GM12878 (cell line): ENCODE results near the gene S100A11. TPM values are rescaled to one million over a fixed set of nuclear protein-coding genes. Genes with fewer than 3 reads are reported as not detected.
"Not testable (repeated sequence)": the region's sequence is repeated elsewhere in the genome, so short reads cannot be mapped to it uniquely, and the experiment has no call there.

Experiments
- ATAC-seq: fragments of 200-7000 bp; cut with Tn5 transposase; 3 replicates; pipeline ENCODE4 v1.9.1; 2020; ENCODE audit warnings: mild to moderate bottlenecking, moderate library complexity
- BruUV-seq: library from RNA; stranded (reverse); fragments of 400-500 nt; replicated peaks from 2 replicates; lab custom pipeline; 2021; lab: Mats Ljungman, UMichigan
- CTCF ChIA-PET: fragments of 300-600 bp; sonication (Branson Sonifier 250); formaldehyde crosslinking; extraction: SDS; loops from one replicate; lab custom pipeline; 2021; ENCODE audit warnings: inconsistent platforms; lab: Yijun Ruan, JAX
- POLR2A ChIA-PET: fragments of 350-600 bp; formaldehyde crosslinking; extraction: SDS; loops from one replicate; lab custom pipeline; 2021; ENCODE audit warnings: inconsistent platforms; lab: Charles Lee
- RAD21 ChIA-PET: fragments of 300-600 bp; sonication (Branson Sonifier 250); formaldehyde crosslinking; loops from one replicate; lab custom pipeline; 2023; ENCODE audit warnings: antibody characterized with exemption; ENCODE audit not compliant: unreplicated experiment; lab: Charles Lee
- SMC1A ChIA-PET: fragments of 300-600 bp; sonication (Branson Sonifier 250); formaldehyde crosslinking; loops from one replicate; lab custom pipeline; 2023; ENCODE audit not compliant: unreplicated experiment, uncharacterized antibody; lab: Charles Lee
- DNase-seq: peaks from one replicate; pipeline ENCODE4 v3.0.0-alpha.2; 2011; ENCODE audit warnings: low read depth, low spot score
- FAIRE-seq: peaks from 3 replicates; lab custom pipeline; 2011; peaks lifted over from hg19 to GRCh38; lab: Jason Lieb, UNC
- H2AFZ ChIP-seq: 2 replicates; pipeline ENCODE4 v1.6.0; 2011; ENCODE audit warnings: low read depth, low read length, control low read depth; ENCODE audit not compliant: control insufficient read depth
- H3K27ac ChIP-seq: 2 replicates; pipeline ENCODE4 v1.5.1; 2011; ENCODE audit warnings: control low read depth; ENCODE audit not compliant: control insufficient read depth, insufficient read depth
- H3K27me3 ChIP-seq, 2 experiments: replicated peaks in 1 of 2; 2 replicates each; pipeline versions ENCODE4 v1.6.0 to v1.6.1; 2011; ENCODE audit warnings: low read length in 1 of 2; ENCODE audit not compliant: control insufficient read depth in 2 of 2, insufficient read depth in 2 of 2
- H3K36me3 ChIP-seq, 2 experiments: 2 replicates each; pipeline ENCODE4 v1.5.1; 2011; ENCODE audit warnings: low read length in 1 of 2; ENCODE audit not compliant: control insufficient read depth in 2 of 2, insufficient read depth in 2 of 2
- H3K4me1 ChIP-seq: 2 replicates; pipeline ENCODE4 v1.6.1; 2011; ENCODE audit warnings: mild to moderate bottlenecking, low read length, moderate library complexity, mixed read lengths; ENCODE audit not compliant: control insufficient read depth, insufficient read depth
- H3K4me2 ChIP-seq: 2 replicates; pipeline ENCODE4 v1.6.0; 2011; ENCODE audit warnings: control low read depth; ENCODE audit not compliant: control insufficient read depth, insufficient read depth
- H3K4me3 ChIP-seq: fragments of 200-600 bp; sonication (generic); 2 replicates; pipeline ENCODE4 v1.5.1; 2016
- H3K79me2 ChIP-seq: 2 replicates; pipeline ENCODE4 v1.6.0; 2011; ENCODE audit warnings: low read length; ENCODE audit not compliant: control insufficient read depth, insufficient read depth
- H3K9ac ChIP-seq: 2 replicates; pipeline ENCODE4 v1.8.0; 2011; ENCODE audit warnings: low read length, control low read depth, mixed read lengths; ENCODE audit not compliant: control insufficient read depth, insufficient read depth
- H3K9me3 ChIP-seq: replicated peaks from 3 replicates; pipeline ENCODE4 v1.5.1; 2011; ENCODE audit warnings: mild to moderate bottlenecking, low read length; ENCODE audit not compliant: control insufficient read depth, insufficient read depth
- H4K20me1 ChIP-seq: 2 replicates; pipeline ENCODE4 v1.6.0; 2011; ENCODE audit not compliant: control insufficient read depth, insufficient read depth
- CBX3 ChIP-seq: fragments of 200-600 bp; sonication (generic); IDR thresholded peaks from 2 replicates; pipeline ENCODE4 v1.6.1; 2016; ENCODE audit warnings: low read depth, borderline replicate concordance
- FOS ChIP-seq: IDR thresholded peaks from 3 replicates; pipeline ENCODE4 v1.6.1; 2011; ENCODE audit warnings: borderline replicate concordance; ENCODE audit not compliant: insufficient read length; ENCODE audit errors: extremely low read depth
- HSF1 ChIP-seq: fragments of 150-350 bp; IDR thresholded peaks from 2 replicates; pipeline ENCODE4 v1.6.1; 2014; ENCODE audit warnings: mild to moderate bottlenecking, low read depth, low read length
- MTA3 ChIP-seq: IDR thresholded peaks from 2 replicates; pipeline ENCODE4 v1.6.1; 2012; ENCODE audit warnings: low read length, inconsistent platforms, borderline replicate concordance
- PAX5 ChIP-seq: IDR thresholded peaks from 2 replicates; pipeline ENCODE4 v1.6.1; 2011; ENCODE audit warnings: low read depth, low read length, borderline replicate concordance
- RELA ChIP-seq: fragments of 450-650 bp; IDR thresholded peaks from 2 replicates; pipeline ENCODE4 v1.8.0; 2014; ENCODE audit warnings: borderline replicate concordance; ENCODE audit not compliant: partially characterized antibody
- STAT3 ChIP-seq: IDR thresholded peaks from 2 replicates; pipeline ENCODE4 v1.6.1; 2011; ENCODE audit warnings: low read depth, low read length, improper control_type of control experiment
- TCF12 ChIP-seq: IDR thresholded peaks from 2 replicates; pipeline ENCODE4 v1.6.1; 2011; ENCODE audit warnings: low read depth, mild to moderate bottlenecking, low read length
- ZNF592 ChIP-seq: fragments of 450-650 bp; IDR thresholded peaks from 2 replicates; pipeline ENCODE4 v1.6.1; 2017; ENCODE audit warnings: mild to moderate bottlenecking, moderate library complexity
- WGBS: methylation state at CpG from one replicate; pipeline ENCODE4 v1.1.6; 2016; ENCODE audit warnings: low lambda C conversion rate; ENCODE audit not compliant: insufficient replicate concordance, insufficient coverage; ENCODE audit errors: missing lambda C conversion rate; 5-methylcytosine and 5-hydroxymethylcytosine counted together
- in situ Hi-C: fragments of 300-500 bp; cut with MboI; formaldehyde crosslinking; loops from 9 replicates; pipeline ENCODE4 v1.14.3; 2018; ENCODE audit warnings: mixed read lengths
- intact Hi-C: fragments of 100-400 bp; cut with micrococcal nuclease; formaldehyde crosslinking; loops from one replicate; pipeline ENCODE4 v1.14.2; 2022; ENCODE audit not compliant: unreplicated experiment
- polyA plus RNA-seq, 11 experiments: library from polyadenylated mRNA; depleted of rRNA in 4 of 11; unstranded in 6 of 11; stranded (reverse) in 5 of 11; fragments of >200 nt; fragmentation: Nextera tagmentation in 4 of 11; fragmentation: Illumina TruSeq in 1 of 11; extraction: Ambion mirVana in 4 of 11; extraction: Trizol in 1 of 11; gene quantifications; 1 replicate in 1 of 11; 2 replicates in 10 of 11; pipeline versions ENCODE4 v1.2.1 to v1.2.3, GENCODE V29; 2011 to 2016; ENCODE audit warnings: inconsistent platforms in 2 of 11, missing spikeins in 2 of 11, low read depth in 1 of 11
- total RNA-seq, 4 experiments: library from RNA; depleted of rRNA in 3 of 4; stranded (reverse); fragments of >200 nt in 3 of 4; fragmentation: Illumina TruSeq in 1 of 4; extraction: Trizol in 1 of 4; gene quantifications; 2 replicates each; pipeline versions ENCODE4 v1.2.1 to v1.2.3, GENCODE V29; 2013 to 2021

Gene S100A11
- total and polyA plus RNA-seq, 10 of the 15 experiments (the other 5 are each of a cell fraction or from before 2014, with no cell fraction given), result 9.0 to 134 (median 62.7) TPM

DNA sequence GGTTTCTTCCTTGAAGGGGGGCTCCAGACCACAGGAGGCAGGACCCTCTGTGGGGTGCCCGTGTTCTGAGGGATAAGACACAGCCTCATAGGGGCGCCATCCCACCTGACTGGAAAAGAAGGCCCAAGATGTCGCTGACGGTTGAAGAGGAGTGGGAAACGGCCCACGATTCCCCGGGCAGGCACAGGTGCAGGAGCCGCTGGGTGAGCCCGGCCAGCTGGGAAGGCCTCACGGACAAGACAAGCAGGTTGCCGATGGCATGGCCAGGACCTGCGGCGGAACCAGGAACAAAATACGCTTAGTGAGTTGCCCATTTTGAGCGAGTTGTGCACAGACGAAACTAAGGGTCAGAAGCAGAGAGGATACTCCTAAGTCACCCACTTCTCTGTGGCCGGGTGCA lies 43.7 kb upstream of the S100A11 start:
- H4K20me1 ChIP-seq, H3K9me3 ChIP-seq, CTCF ChIA-PET, intact Hi-C loops, FAIRE-seq, H3K4me2 ChIP-seq, H3K27me3 ChIP-seq, RAD21 ChIA-PET, H2AFZ ChIP-seq, H3K79me2 ChIP-seq, SMC1A ChIA-PET, H3K36me3 ChIP-seq, H3K4me1 ChIP-seq, ATAC-seq, in situ Hi-C loops, POLR2A ChIA-PET, H3K4me3 ChIP-seq, H3K9ac ChIP-seq, DNase-seq, H3K27ac ChIP-seq, BruUV-seq: not testable (repeated sequence)
- 50% methylated on average over 17 of the region's 17 CpGs for WGBS

GRCh38 chr1:152078831-152079441 lies 42.1 kb upstream of the S100A11 start:
- TF ChIP-seq HSF1 (no peak), RELA (no peak), STAT3 (no peak), MTA3 (no peak), PAX5 (no peak), FOS (no peak), ZNF592 (no peak), TCF12 (no peak), CBX3 (no peak)
- no peak for DNase-seq
- Histone ChIP-seq H3K4me3 (no peak overlapping the region), H3K4me2 (no peak overlapping the region), H3K4me1 (no peaks in the 10 kb centered on the region), H2AFZ (no peak overlapping the region), H3K27ac (no peak overlapping the region), H3K9me3 (no peaks in the 10 kb centered on the region), H3K9ac (no peak overlapping the region), H3K27me3 (no peaks in the 10 kb centered on the region), H3K79me2 (no peaks in the 10 kb centered on the region), H4K20me1 (no peaks in the 10 kb centered on the region), H3K36me3 (no peaks in the 10 kb centered on the region)
- no peak for FAIRE-seq
- intact Hi-C loops (no loop called here), in situ Hi-C loops (no loop called here)
- SMC1A ChIA-PET, result no interaction called here
- no TSS peak for BruUV-seq
- 31% methylated on average over 24 of the region's 24 CpGs for whole genome bisulfite sequencing
- POLR2A ChIA-PET, result no interaction called here
- ATAC-seq, result no peak
- RAD21 ChIA-PET, result no interaction called here
- CTCF ChIA-PET, result no interaction called here
